HCT116 (cell line): ENCODE results near the gene BYSL. TPM values are rescaled to one million over a fixed set of nuclear protein-coding genes. Genes with fewer than 3 reads are reported as not detected.
A peak's percentile ranks its signal among the peaks of the same experiment; 100 is the strongest.

Experiments
- ATAC-seq: fragments of 200-7000 bp; cut with Tn5 transposase; 2 replicates; pipeline ENCODE4 v1.9.1; 2020; ENCODE audit warnings: mild to moderate bottlenecking, moderate library complexity
- BruUV-seq: library from RNA; stranded (reverse); fragments of 400-500 nt; replicated peaks from 2 replicates; lab custom pipeline; 2021; lab: Mats Ljungman, UMichigan
- CTCF ChIA-PET: fragments of 300-600 bp; sonication (Branson Sonifier 250); formaldehyde crosslinking; loops from one replicate; lab custom pipeline; 2021; ENCODE audit warnings: antibody characterized with exemption; lab: Charles Lee
- POLR2A ChIA-PET: fragments of 300-600, 350-600 bp; sonication (Branson Sonifier 250); formaldehyde crosslinking; loops from one replicate; lab custom pipeline; 2021; ENCODE audit warnings: antibody characterized with exemption; lab: Charles Lee
- RAD21 ChIA-PET, 2 experiments: fragments of 300-600 bp; sonication (Branson Sonifier 250); formaldehyde crosslinking; loops; one replicate each; lab custom pipeline; 2023; ENCODE audit warnings: low total read pairs in 2 of 2; ENCODE audit not compliant: uncharacterized antibody in 2 of 2, unreplicated experiment in 2 of 2, low non-redundant PET in 1 of 2; lab: Charles Lee
- DNase-seq: peaks from one replicate; pipeline ENCODE4 v3.0.0-alpha.2; 2010; ENCODE audit warnings: low read depth, low spot score
- H2AFZ ChIP-seq: fragments of 200-600 bp; shearing (Covaris generic), sonication (generic); 2 replicates; pipeline ENCODE4 v1.6.1; 2017; ENCODE audit warnings: low read depth, mixed run types, mixed read lengths, antibody characterized with exemption, low read length; ENCODE audit not compliant: poor library complexity, severe bottlenecking
- H3K27ac ChIP-seq: 2 replicates; pipeline ENCODE4 v1.5.1; 2012; ENCODE audit warnings: low read depth, low read length
- H3K27me3 ChIP-seq: fragments of 200-600 bp; sonication (generic); 2 replicates; pipeline ENCODE4 v1.6.1; 2016; ENCODE audit warnings: mixed run types, low read length, mixed read lengths; ENCODE audit not compliant: insufficient read depth
- H3K36me3 ChIP-seq, 2 experiments: fragments of 200-500 bp in 1 of 2; fragments of 200-600 bp in 1 of 2; sonication (Bioruptor generic) in 1 of 2; sonication (generic) in 1 of 2; 2 replicates each; pipeline versions ENCODE4 v1.5.1 to v1.6.1; 2014 to 2016; ENCODE audit warnings: low read length in 2 of 2, inconsistent platforms in 1 of 2, mixed read lengths in 1 of 2, mixed run types in 1 of 2; ENCODE audit not compliant: insufficient read depth in 2 of 2, control insufficient read depth in 1 of 2
- H3K4me1 ChIP-seq, 2 experiments: fragments of 200-600 bp in 1 of 2; sonication (generic) in 1 of 2; 2 replicates each; pipeline versions ENCODE4 v1.5.1 to v1.6.1; 2012 to 2017; ENCODE audit warnings: low read length in 2 of 2, inconsistent platforms in 1 of 2, mild to moderate bottlenecking in 1 of 2, mixed read lengths in 1 of 2, mixed run types in 1 of 2, moderate library complexity in 1 of 2; ENCODE audit not compliant: insufficient read depth in 2 of 2, control insufficient read depth in 1 of 2
- H3K4me2 ChIP-seq: fragments of 200-600 bp; sonication (generic); 2 replicates; pipeline ENCODE4 v1.6.1; 2017; ENCODE audit warnings: mixed run types, low read length, mixed read lengths
- H3K4me3 ChIP-seq, 2 experiments: fragments of 200-600 bp in 1 of 2; sonication (generic) in 1 of 2; replicated peaks in 1 of 2; 2 replicates each; pipeline ENCODE4 v1.5.1; 2011 to 2016; ENCODE audit warnings: low read length in 2 of 2, control low read depth in 1 of 2, low read depth in 1 of 2, mild to moderate bottlenecking in 1 of 2, mixed read lengths in 1 of 2, mixed run types in 1 of 2
- H3K79me2 ChIP-seq: fragments of 200-600 bp; sonication (generic); 2 replicates; pipeline ENCODE4 v1.6.1; 2017; ENCODE audit warnings: mild to moderate bottlenecking, mixed run types, low read length, moderate library complexity, mixed read lengths; ENCODE audit not compliant: insufficient read depth
- H3K9ac ChIP-seq: fragments of 200-600 bp; sonication (generic); 2 replicates; pipeline ENCODE4 v1.6.1; 2016; ENCODE audit warnings: low read length, mixed read lengths
- H3K9me2 ChIP-seq: fragments of 200-600 bp; sonication (generic), shearing (Covaris generic); 2 replicates; pipeline ENCODE4 v1.6.1; 2017; ENCODE audit warnings: mixed run types, mild to moderate bottlenecking, moderate library complexity; ENCODE audit not compliant: insufficient read depth
- H3K9me3 ChIP-seq, 2 experiments: fragments of 200-500 bp in 1 of 2; fragments of 200-600 bp in 1 of 2; sonication (Bioruptor generic) in 1 of 2; sonication (generic) in 1 of 2; 2 replicates each; pipeline ENCODE4 v1.6.1; 2014 to 2017; ENCODE audit warnings: low read length in 2 of 2, mixed read lengths in 2 of 2, inconsistent platforms in 1 of 2, low read depth in 1 of 2, mild to moderate bottlenecking in 1 of 2, mixed run types in 1 of 2, moderate library complexity in 1 of 2; ENCODE audit not compliant: control insufficient read depth in 1 of 2, insufficient read depth in 1 of 2
- H4K20me1 ChIP-seq: fragments of 200-600 bp; sonication (generic), shearing (Covaris generic); 2 replicates; pipeline ENCODE4 v1.6.1; 2017; ENCODE audit warnings: mixed run types, mild to moderate bottlenecking, moderate library complexity; ENCODE audit not compliant: insufficient read depth
- CBX3 ChIP-seq: IDR thresholded peaks from 2 replicates; pipeline ENCODE4 v1.6.1; 2012; ENCODE audit warnings: low read depth
- CEBPB ChIP-seq: IDR thresholded peaks from 2 replicates; pipeline ENCODE4 v1.6.1; 2012; ENCODE audit warnings: low read depth
- EGR1 ChIP-seq: IDR thresholded peaks from 2 replicates; pipeline ENCODE4 v1.6.1; 2012; ENCODE audit warnings: low read depth
- ELF1 ChIP-seq: IDR thresholded peaks from 2 replicates; pipeline ENCODE4 v1.6.1; 2012; ENCODE audit warnings: low read depth, borderline replicate concordance
- EZH2phosphoT487 ChIP-seq: fragments of 200-600 bp; IDR thresholded peaks from 2 replicates; pipeline ENCODE4 v1.6.1; 2018; ENCODE audit warnings: antibody characterized with exemption, borderline replicate concordance
- FOSL1 ChIP-seq: IDR thresholded peaks from 2 replicates; pipeline ENCODE4 v1.6.1; 2012; ENCODE audit warnings: low read depth
- JUND ChIP-seq: IDR thresholded peaks from 2 replicates; pipeline ENCODE4 v1.6.1; 2012
- POLR2A ChIP-seq: IDR thresholded peaks from 2 replicates; pipeline ENCODE4 v1.7.0; 2011; ENCODE audit warnings: borderline replicate concordance; ENCODE audit not compliant: insufficient read depth, insufficient read length; ENCODE audit errors: extremely low read depth
- SIN3A ChIP-seq: IDR thresholded peaks from 2 replicates; pipeline ENCODE4 v1.6.1; 2012; ENCODE audit warnings: low read depth
- SP1 ChIP-seq: IDR thresholded peaks from 2 replicates; pipeline ENCODE4 v1.6.1; 2012; ENCODE audit warnings: low read depth
- SRF ChIP-seq: IDR thresholded peaks from 2 replicates; pipeline ENCODE4 v1.6.1; 2012; ENCODE audit warnings: low read depth
- TCF7L2 ChIP-seq: IDR thresholded peaks from 2 replicates; pipeline ENCODE4 v1.7.0; 2011; ENCODE audit warnings: borderline replicate concordance, inconsistent platforms; ENCODE audit not compliant: insufficient read depth, insufficient read length; ENCODE audit errors: extremely low read depth
- YY1 ChIP-seq: IDR thresholded peaks from 2 replicates; pipeline ENCODE4 v1.6.1; 2011; ENCODE audit warnings: low read length, low read depth, moderate library complexity, mild to moderate bottlenecking; ENCODE audit not compliant: insufficient replicate concordance; ENCODE audit errors: extremely low read depth
- ZFX ChIP-seq: fragments of 450-650 bp; IDR thresholded peaks from 2 replicates; pipeline ENCODE4 v1.6.1; 2017
- ZNF274 ChIP-seq: fragments of 200-500 bp; sonication (Bioruptor generic); IDR thresholded peaks from 2 replicates; pipeline ENCODE4 v1.6.1; 2014; ENCODE audit warnings: mild to moderate bottlenecking, low read depth, low read length, inconsistent platforms
- intact Hi-C: fragments of 100-400 bp; cut with micrococcal nuclease; formaldehyde crosslinking; loops from 2 replicates; pipeline ENCODE4 v1.10.0; 2022
- total RNA-seq: library from RNA; stranded (reverse); gene quantifications from one replicate; pipeline ENCODE4 v1.2.1, GENCODE V29; 2021; ENCODE audit not compliant: unreplicated experiment
- TF ChIP-seq, protein P1 (sequence below), 3 experiments: fragments of 200-600 bp in 1 of 3; sonication (generic) in 1 of 3; IDR thresholded peaks in 2 of 3; conservative IDR thresholded peaks in 1 of 3; 2 replicates each; pipeline ENCODE4 v1.5.1; 2012 to 2017; ENCODE audit warnings: low read depth in 2 of 3, low read length in 2 of 3, antibody characterized with exemption in 1 of 3, borderline replicate concordance in 1 of 3, control low read depth in 1 of 3, mild to moderate bottlenecking in 1 of 3, mixed read lengths in 1 of 3, mixed run types in 1 of 3, moderate library complexity in 1 of 3; ENCODE audit not compliant: insufficient read depth in 1 of 3

The BYSL gene
- total RNA-seq, 1 experiment from 2014 or later: 55.7 TPM

GRCh38 chr6:41922154-41922553, 855 bp downstream of the BYSL start:
- ChIA-PET POLR2A (interaction anchor here (0.9 kb wide), 1 partner anchor 9 kb away, joined by 4 read pairs; no protein-coding TSS in a partner anchor), CTCF (interaction anchor here (1.7 to 2.2 kb wide), 2 partner anchors 13 to 19 kb away, joined by 23 to 25 read pairs; partner anchors contain the start of gene CCND3), RAD21 (no interaction called here)
- Histone ChIP-seq H3K4me3 (peak overlapping the region; percentile 73 to 82), H3K36me3 (peaks cover 16 to 21% of the 10 kb centered on the region in 2 experiments; a peak in 2 of 4 replicates), H3K27me3 (no peaks in the 10 kb centered on the region), H3K9me3 (no peaks in the 10 kb centered on the region), H3K9me2 (no peaks in the 10 kb centered on the region), H4K20me1 (no peaks in the 10 kb centered on the region), H3K27ac (peak overlapping the region; percentile 80; the same call in 1 of the 2 replicates), H3K4me2 (peak overlapping the region; percentile 85), H3K4me1 (peaks cover 21 to 35% of the 10 kb centered on the region in 2 experiments), H3K9ac (peak overlapping the region; percentile 99), H2AFZ (no peak overlapping the region), H3K79me2 (peaks cover 74% of the 10 kb centered on the region)
- no peak for DNase-seq
- TF ChIP-seq CEBPB (no peak), CBX3 (no peak), ZFX (no peak), FOSL1 (no peak), EGR1 (no peak), POLR2A (no peak)
- ATAC-seq: no peak
- no TSS peak for BruUV-seq
- intact Hi-C loops: loop anchor here (5.0 kb wide), 2 partner anchors 125 to 300 kb away; no protein-coding TSS in a partner anchor

GRCh38 chr6:41927253-41927652, 6.0 kb downstream of the BYSL start:
- BruUV-seq: no TSS peak
- DNase-seq: no peak
- H3K27ac ChIP-seq: no peak overlapping the region
- RAD21 ChIA-PET: interaction anchor here in 1 of 2 experiments (0.7 kb wide), 1 partner anchor 45 kb away, joined by 3 read pairs; no protein-coding TSS in a partner anchor
- peaks cover 5 to 9% of the 10 kb centered on the region in 2 experiments for H3K4me1 ChIP-seq
- peaks cover 5% of the 10 kb centered on the region; the same call in 1 of the 2 replicates for H4K20me1 ChIP-seq
- H2AFZ ChIP-seq: no peak overlapping the region
- peaks cover 85% of the 10 kb centered on the region for H3K79me2 ChIP-seq
- H3K4me2 ChIP-seq: no peak overlapping the region
- H3K9ac ChIP-seq: no peak overlapping the region
- no peaks in the 10 kb centered on the region for H3K9me3 ChIP-seq
- intact Hi-C loops: no loop called here
- CTCF ChIA-PET: no interaction called here
- POLR2A ChIA-PET: no interaction called here
- ATAC-seq: no peak
- no peaks in the 10 kb centered on the region for H3K9me2 ChIP-seq
- peaks cover 65 to 72% of the 10 kb centered on the region in 2 experiments; a peak in 3 of 4 replicates for H3K36me3 ChIP-seq
- H3K27me3 ChIP-seq: no peaks in the 10 kb centered on the region
- H3K4me3 ChIP-seq: no peak overlapping the region
- no peak for TF ChIP-seq ELF1
- no peak for TF ChIP-seq TCF7L2
- TF ChIP-seq SIN3A: no peak
- TF ChIP-seq EGR1: no peak
- no peak for TF ChIP-seq YY1
- no peak for TF ChIP-seq CBX3
- no peak for TF ChIP-seq EZH2phosphoT487
- no peak for TF ChIP-seq SRF
- TF ChIP-seq CEBPB: no peak
- TF ChIP-seq FOSL1: no peak
- no peak for TF ChIP-seq ZFX
- no peak for TF ChIP-seq POLR2A
- TF ChIP-seq SP1: no peak
- no peak for TF ChIP-seq ZNF274
- TF ChIP-seq JUND: no peak
- TF ChIP-seq, protein P1, sequence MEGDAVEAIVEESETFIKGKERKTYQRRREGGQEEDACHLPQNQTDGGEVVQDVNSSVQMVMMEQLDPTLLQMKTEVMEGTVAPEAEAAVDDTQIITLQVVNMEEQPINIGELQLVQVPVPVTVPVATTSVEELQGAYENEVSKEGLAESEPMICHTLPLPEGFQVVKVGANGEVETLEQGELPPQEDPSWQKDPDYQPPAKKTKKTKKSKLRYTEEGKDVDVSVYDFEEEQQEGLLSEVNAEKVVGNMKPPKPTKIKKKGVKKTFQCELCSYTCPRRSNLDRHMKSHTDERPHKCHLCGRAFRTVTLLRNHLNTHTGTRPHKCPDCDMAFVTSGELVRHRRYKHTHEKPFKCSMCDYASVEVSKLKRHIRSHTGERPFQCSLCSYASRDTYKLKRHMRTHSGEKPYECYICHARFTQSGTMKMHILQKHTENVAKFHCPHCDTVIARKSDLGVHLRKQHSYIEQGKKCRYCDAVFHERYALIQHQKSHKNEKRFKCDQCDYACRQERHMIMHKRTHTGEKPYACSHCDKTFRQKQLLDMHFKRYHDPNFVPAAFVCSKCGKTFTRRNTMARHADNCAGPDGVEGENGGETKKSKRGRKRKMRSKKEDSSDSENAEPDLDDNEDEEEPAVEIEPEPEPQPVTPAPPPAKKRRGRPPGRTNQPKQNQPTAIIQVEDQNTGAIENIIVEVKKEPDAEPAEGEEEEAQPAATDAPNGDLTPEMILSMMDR (IDR thresholded peaks at IDR 0.05 in 2 of 3, conservative IDR thresholded peaks at IDR 0.05 in 1 of 3; ENCODE audit: borderline replicate concordance in 1 of 3, insufficient read depth in 1 of 3, low read depth in 2 of 3, low read length in 2 of 3): no peak
